Islet of Langerhans (tissue), 1 donor: ENCODE results near the gene SCN11A.
A peak's percentile ranks its signal among the peaks of the same experiment; 100 is the strongest.

Source experiments
- FAIRE-seq: peaks from one replicate; lab custom pipeline; 2011; peaks lifted over from hg19 to GRCh38; lab: Jason Lieb, UNC

SCN11A gene

DNA sequence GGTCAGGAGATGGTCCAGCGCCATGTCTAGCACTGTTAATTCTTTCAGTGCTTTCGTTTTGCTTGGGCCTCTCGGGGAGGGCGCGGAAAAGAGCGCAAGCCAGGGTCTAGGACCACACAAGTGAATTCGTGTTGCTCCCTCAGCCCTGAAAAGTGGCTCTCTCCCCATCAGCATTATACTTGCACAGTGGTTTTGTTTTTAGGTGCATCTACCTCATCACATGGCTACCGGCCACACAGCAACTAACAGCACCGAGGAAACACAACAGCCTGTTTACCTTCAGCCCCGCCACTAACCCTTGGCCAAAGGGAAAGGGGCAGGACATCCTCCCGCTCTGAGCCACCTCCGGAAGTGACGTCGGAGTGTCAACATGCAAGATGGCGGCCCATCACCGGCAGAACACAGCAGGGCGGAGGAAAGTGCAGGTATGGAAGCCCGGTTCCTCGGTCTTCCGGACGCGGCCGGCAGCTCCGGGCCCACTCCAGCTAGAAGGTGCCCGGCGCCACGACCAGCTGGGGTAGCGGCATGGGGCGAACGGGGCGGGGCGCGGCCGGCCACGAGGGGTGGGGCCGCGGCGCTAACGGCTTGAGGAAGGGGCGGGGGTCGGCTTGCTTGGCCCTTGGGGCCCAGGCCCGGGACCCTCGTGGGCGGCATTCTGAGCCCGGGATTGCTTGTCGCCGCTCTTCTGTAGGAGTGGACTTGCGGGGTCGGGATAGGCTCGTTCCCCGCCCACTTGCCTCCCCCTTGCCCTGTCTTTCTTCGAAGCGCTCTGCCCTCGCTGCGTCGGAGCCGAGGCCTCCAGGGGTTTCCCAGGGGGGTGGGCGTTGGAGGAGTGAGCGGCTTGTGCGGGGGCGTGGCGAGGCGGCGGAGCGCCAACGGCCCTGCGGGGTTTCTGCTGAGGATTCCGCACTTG, at the start of gene SCN11A, which contains the start of gene WDR48:
TSS of gene SCN11A (minus strand) at position 296 of the 913 bp plus-strand sequence. CDS start 101,582 bp downstream, outside the sequence.
TSS of gene WDR48 (plus strand) at position 368 of the 913 bp plus-strand sequence. CDS start at position 378, 10 bp downstream.
- peak; percentile 82 for FAIRE-seq

DNA sequence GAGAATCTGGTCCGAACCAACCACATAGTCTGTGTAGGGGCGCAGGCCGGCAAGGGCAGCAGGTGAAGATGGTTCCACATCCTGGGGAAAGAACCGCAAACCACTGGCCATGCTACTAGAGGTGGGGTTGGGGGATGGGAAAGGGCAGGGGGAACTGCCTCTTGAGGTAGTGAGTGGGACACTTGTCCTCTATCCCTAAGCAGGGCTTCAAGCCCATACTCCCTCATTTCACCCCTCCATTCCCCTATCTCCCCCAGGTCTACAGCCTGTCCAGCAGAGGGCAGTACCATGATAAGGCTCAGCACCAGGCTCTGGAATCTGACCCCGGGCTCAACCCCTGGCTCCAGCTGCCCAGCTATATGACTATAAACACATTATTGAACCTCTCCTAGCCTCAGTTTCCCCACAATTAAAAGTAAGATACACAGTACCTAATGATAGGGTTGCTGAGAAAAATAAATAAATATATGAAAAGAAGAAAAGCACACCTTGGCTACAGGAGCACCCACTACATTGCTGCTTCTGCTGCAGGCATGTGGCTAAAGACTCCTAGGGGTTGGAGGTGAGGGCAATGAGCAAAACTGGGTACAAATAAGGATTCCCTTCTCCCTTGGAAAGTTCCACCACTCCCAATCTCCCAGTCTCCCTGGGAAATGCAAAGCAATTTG, 49.4 kb upstream of the SCN11A start:
- no peak for FAIRE-seq

GRCh38 chr3:39100500-39100886, 48.7 kb upstream of the SCN11A start:
- FAIRE-seq: no peak

DNA sequence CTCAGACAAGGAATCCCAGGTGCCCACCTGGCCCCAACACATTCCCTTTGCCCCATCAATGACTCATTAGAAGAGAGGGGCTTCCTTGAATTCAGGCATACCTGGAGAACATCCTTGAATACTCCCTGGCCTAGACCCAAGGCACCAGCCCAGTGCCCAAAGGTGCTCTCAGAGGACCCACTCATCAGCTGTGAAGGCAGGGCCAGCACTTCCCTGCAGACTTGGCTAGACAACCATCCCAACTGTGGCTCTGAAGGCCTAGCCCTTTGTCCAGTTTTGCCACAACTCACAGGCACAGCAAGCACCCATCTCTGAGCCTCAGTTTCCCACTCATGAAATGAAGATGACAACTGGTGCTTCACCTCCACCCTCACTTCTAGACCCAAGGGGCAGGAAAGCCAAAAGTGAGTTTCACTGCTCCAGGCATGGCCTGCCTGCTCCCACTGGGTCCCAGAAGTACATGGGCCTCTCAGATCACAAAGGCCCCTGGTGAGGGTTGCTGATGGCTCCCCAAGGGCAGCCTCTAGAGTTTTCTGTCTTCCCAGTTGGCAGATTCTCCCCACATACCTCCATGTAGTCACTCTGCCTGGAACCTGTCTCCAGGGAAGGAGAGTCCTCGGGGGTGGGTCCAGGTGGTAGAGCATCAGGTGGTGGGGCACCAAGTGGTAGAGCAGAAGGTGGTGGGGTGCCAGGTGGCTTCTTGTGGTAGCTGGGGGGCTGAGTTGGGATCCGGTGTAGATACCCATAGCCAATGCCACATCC, 48.2 kb upstream of the SCN11A start:
- FAIRE-seq: no peak

DNA sequence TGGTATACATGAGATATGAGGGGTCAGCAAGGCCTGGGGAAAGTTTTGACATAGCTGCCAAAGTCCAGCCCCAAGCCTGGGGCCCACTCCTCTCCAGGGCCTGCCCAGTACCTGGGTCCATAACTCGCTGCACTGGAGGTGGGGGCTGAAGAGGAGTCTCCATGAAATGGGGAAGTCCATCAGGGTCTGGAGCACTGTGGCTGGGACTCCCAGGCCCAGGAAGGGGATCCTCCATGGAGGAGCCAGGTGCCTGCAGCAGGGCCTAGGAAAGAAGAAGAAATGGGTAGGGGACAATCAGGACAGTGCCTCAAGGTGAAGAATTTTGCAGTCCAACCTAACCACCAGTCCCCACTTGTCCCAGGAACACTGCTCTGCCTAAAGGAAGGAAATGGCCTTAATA, 47.5 kb upstream of the SCN11A start:
- FAIRE-seq: no peak

DNA sequence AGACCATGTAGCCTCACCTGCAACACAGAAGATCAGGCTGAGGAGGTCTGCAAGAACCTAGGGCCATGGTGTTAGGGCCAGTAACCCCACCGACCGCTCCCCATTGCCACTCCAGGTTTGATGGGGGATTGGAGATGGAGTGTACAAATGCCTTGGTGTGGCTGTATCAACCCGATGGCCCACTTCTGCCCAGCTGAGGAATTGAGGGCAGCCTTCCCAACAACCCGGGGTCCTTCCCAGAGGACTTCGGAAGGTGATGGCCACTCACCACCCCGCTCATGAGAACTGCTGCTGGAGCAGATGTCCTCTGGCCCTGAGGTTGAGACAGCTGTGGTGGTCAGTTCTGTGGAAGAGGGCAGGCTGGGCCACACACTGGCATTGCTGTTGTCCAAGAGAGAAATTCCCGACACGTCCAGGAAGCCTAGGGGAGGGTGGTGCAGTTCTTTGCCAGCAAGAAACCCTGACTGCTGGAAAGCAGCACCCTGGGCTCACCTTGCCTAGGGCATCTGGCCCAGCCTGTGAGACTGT, 46.8 kb upstream of the SCN11A start:
- FAIRE-seq: no peak

- no peak for FAIRE-seq
Measured at GRCh38 chr3:39097716-39098472, 46.1 kb upstream of the SCN11A start.

DNA sequence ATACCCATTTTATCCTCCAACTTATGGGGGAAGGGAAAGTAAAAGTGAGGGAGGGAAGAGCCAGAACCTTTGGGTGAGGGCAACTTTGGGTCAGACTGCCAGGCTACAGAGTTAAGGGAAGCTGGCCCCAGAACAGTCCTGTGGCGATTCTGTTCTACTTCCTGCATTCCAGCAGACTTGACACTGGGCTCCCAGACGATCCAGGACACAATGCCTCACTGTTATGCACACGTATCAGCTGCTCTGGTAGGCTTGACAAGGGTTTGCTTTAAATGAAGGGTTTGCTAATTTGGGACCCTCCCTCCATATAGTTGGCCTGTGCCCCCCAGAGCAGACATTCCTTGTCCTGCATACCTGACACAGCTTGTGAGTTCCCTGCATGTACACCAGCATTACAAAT, 45.0 kb upstream of the SCN11A start:
- no peak for FAIRE-seq

DNA sequence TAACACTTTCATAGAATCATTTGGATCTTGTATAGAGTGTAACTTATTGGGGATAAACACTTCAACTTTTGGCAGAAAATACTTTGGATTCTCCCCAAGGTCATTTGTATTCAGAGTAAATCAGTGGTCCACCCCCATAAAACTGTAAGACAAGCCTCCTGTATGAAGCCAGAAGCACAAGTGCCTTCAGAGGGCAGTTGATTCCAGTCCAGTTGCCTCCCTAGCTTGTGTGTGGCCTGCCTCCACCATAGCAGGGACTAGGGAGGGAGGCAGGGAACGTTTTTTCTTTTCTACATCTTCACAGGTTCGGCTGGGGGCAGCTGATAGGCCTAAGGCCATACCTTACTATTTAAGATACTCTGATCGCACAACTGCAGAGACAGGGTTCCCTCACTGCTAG, 44.0 kb upstream of the SCN11A start:
- no peak for FAIRE-seq

GRCh38 chr3:39094851-39095677, 43.3 kb upstream of the SCN11A start:
- FAIRE-seq: no peak

DNA sequence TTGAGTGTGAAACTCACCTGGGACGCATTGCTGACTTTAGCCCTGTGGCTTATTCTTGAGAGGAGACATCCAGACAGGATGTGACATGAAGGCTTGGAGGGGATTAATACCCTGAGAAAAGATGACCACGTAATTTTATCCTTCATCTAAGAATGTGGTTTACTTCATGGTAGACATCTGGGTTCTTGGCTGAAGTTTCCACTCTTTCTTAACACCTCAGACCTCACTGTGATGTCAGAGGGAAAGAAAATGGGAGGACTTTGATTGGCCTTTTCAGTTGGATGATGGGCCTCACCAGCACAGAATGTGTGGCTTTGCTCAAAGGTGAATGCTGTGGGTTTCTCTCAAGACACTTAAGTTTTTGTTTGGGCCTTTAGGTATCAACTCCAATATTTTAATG, 39.2 kb upstream of the SCN11A start:
- FAIRE-seq: no peak

- no peak for FAIRE-seq
Measured at GRCh38 chr3:39088889-39089288, 37.1 kb upstream of the SCN11A start.

GRCh38 chr3:39088456-39088855, 36.7 kb upstream of the SCN11A start:
- FAIRE-seq: no peak

- no peak for FAIRE-seq
Measured at GRCh38 chr3:39086144-39086543, 34.4 kb upstream of the SCN11A start.

DNA sequence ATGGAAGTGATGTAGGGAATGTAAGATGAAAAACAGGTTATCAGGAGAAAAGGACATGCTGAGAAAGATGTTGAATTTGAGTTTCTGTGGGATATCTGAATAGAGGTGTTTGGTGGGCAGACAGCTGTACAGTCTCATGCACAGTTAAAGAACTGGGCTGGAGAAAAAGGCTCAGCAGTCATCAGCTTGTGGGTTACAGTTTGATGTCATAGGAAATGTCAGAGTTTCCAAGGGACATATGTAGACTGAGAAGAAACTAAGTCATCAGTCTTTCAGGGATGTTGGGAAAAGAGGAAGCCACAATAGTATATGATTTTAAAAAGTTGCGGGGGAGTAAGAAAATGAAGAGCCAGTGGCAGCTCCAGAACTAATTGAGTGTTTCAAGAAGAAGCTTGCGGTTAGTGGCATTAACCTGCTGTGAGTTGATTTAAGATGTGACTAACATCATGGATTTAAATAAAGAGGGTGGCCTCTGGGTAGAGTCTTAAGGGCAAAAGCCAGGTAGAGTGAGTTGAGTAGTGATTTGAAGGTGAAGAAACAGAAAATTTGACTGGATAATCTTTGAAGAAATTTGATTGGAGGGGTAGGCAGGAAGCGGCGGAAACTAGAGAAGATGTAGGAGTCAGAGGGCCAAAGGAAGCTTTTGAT, 31.0 kb upstream of the SCN11A start:
- no peak for FAIRE-seq

DNA sequence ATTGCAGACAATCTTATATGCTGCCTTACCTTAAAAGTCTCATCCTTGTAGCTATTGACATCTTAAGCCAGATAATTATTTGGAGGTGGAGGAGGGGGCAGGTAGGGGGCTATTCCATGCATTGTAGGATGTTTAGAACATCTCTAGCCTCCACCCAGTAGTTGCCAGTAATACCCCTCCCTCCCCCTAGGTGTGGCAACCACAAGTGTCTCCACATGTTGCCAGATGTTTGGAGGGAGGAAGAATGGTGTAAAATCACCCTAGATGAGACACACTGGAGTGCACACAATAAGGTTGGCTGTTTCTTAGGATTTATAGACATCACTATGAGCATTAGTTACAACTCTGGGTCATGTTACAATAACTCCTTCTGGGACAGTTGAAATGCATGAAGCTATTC, 28.3 kb upstream of the SCN11A start:
- no peak for FAIRE-seq

DNA sequence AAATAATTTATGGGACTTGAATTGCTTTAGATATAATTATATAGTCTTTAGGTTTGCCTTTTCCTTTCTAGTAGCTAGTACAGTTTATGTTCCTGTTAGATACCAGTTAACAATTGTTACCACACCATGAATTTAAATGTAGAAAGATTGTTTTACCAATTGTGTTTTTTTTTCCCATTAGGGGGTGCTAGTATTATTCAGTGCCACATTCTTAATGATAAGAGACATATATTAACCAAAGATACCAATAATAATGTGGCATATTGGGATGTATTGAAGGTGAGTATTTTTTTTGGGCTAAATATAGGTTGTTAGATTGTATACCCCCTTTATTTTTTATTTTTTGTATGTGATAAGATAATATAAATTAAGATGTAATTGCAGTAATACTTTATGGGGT, 27.8 kb upstream of the SCN11A start:
- no peak for FAIRE-seq

- FAIRE-seq: no peak
Measured at GRCh38 chr3:39075910-39076309, 24.2 kb upstream of the SCN11A start.

- FAIRE-seq: no peak
Measured at GRCh38 chr3:39068556-39068955, 16.8 kb upstream of the SCN11A start.

DNA sequence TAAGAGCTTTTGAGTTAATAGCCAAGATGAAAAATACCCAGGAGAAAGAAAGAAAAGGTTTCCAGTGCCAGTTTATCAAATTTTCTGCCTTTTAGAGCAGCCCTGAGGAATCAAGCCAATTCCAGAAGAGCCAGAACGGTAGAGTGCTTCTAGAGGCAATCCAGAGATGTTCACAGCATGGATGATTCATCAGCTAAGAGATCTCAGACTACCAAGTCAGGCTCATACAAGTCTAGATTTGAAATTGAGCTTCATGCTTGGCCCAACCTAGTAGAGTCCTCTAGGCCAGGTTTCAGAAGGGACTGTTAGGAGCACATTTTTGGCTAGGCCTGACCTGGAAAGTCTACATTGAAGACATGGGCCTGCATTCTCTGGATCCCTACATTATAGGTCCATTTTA, 15.5 kb upstream of the SCN11A start:
- no peak for FAIRE-seq
